HG02973 (cell line): Measurements from ENCODE around the gene ANKRD9.
A peak's percentile ranks its signal among the peaks of the same experiment; 100 is the strongest.
"Not testable (repeated sequence)": the region's sequence is repeated elsewhere in the genome, so short reads cannot be mapped to it uniquely, and the experiment has no call there.

Experiments used
- ATAC-seq: cut with Tn5 transposase; IDR thresholded peaks from one replicate; pipeline ENCODE4 v1.9.1; 2021; ENCODE audit warnings: moderate library complexity; ENCODE audit not compliant: unreplicated experiment

The ANKRD9 gene

DNA sequence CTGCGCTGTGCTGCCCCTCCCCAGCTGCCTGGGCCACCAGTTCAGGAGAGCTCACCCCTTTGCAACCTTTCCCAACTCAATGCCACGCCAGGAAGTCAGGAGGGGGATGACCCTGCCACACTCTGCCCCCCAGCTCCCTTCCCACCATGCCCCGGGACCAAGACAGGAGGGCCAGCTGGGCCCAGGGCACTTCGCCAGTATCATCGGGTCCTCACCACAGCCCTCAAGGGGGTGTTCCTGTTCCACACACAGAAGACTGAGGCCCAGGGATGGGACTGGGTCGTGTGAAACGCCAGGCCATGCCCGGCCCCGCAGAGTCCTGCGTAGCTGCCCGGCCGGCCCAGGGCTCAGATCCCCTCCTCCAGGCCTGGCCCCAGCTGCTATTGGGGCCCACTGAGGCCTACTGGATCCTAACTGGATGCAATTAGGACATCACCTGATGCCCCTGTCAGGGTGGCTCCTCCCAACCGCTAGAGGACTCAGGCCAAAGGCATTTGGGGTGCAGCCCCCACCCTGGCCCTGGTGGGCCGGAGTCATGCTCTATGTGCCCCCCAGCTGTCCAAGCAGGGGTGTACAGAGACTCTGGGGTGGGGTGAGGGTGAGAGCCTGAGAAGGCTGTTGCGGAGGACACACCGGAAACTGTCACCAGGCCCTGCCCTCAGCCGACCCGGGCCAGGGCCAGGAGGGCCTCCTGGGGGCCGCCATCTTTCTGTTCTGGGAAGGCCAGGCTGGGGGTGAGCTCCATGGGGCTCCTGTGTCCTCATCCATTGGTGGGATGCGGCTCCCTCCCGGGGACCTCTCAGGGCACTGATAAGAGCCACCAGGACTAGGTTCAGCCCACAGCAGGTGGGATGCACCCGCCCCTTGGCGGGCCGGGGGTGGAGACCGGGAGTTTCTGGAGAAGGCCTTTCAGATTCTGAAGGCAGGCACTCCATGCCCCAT lies 29.3 kb upstream of the ANKRD9 start:
- no peak for ATAC-seq

DNA sequence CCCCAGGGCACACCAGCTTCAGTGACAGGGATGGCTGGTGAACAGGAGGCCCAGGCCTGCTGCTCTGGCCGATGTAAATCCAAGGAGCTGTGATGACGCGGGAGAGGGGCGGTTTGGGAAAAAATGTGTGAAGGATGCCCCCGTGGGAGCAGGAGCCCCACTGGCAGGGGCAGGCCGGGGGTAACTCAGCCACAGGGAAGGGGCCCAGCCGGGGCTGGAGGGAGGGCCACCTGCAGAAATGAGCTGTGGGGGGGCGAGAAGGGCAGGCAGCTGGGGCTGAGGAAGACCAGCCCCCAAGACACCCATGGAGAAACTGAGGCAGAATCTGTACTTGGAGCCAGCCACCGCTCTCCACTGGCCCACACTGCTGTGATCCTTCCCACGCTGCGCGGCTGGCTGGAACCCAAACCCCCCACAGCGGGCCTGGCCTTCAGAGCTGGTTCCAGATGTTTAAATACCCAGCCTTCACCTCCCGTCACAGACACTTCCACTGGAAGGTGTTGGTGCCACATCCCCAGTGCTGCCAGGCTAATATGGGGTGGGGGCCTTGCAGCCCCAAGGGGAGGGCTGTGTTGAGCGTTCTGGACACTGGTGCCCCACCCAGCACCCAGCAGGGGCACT lies 28.5 kb upstream of the ANKRD9 start:
- no peak for ATAC-seq

DNA sequence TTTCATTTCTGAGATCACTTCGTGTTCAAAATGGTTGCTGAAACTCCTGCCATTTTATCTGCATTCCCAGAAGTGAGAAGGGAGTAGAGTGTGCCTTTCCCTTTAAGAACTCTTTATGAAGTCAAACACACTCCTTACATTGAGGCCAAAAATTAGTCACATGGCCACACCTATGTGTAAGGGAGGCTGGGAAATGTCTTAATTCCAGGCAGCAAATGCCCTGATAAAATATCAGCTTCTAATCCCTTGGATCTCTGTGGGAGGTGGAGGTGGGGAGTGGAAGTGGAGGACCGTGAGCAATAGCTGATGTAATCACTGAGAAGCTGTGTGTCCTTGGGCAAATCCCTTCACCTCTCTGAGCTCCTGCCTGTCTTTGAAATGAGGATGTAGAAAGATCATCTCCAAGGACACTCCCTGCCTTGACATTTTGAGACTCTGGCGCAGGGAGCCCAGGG lies 22.7 kb upstream of the ANKRD9 start:
- ATAC-seq, result no peak

DNA sequence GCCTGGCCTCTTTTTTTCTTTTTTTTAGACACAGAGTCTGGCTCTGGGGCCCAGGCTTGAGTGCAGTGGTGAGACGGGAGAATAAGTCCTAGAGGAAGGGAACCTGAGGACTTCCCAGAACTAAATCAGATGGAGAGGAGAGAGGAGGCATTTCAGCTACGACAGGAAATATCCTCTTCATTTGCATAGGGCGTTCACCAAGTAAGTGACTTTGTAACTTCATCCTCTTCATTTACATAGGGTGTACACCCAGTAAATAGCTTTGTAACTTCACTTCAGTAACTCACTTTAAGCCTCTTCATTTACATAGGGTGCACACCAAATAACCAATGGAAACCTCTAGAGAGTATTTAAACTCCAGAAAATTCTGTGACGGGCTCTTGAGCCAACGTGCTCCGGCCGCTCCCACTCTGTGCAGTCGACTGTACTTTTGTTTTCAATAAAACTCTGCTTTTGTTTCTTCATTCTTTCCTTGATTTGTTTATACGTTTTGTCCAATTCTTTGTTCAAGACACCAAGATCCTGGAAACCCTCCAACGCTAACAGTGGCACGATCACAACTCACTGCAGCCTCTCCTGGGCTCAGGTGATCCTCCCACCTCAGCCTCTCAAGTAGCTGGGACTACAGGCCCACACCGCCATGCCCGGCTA lies 21.4 kb upstream of the ANKRD9 start:
- no peak for ATAC-seq

DNA sequence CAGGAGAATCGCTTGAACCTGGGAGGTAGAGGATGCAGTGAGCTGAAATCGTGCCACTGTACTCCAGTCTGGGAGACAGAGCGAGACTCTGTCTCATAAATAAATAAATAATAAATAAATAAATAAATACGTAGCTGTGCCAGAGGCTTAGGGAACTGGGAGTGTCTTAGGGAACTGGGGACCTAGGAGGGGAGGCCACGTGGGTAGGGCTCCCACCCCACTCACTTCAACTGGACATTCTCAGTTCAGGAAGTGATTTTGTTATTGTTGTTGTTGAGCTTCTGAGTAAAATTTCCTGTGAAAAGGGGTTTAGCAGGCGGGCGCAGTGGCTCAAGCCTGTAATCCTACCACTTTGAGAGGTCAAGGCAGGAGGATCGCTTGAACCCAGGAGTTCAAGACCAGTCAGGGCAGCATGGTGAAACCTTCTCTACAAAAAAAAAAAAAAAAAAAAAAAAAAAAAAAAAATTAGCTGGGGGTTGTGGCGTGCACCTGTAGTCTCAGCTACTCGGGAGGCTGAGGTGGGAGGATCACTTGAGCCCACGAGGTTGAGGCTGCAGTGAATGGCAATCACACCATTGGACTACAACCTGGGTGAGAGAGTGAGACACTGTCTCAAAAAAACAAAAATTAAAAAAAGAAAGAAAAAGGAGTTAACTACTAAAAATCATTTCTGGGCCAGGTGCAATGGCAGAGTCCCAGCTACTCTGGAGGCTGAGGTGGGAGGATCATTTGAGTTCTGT lies 19.0 kb upstream of the ANKRD9 start:
- no peak for ATAC-seq

DNA sequence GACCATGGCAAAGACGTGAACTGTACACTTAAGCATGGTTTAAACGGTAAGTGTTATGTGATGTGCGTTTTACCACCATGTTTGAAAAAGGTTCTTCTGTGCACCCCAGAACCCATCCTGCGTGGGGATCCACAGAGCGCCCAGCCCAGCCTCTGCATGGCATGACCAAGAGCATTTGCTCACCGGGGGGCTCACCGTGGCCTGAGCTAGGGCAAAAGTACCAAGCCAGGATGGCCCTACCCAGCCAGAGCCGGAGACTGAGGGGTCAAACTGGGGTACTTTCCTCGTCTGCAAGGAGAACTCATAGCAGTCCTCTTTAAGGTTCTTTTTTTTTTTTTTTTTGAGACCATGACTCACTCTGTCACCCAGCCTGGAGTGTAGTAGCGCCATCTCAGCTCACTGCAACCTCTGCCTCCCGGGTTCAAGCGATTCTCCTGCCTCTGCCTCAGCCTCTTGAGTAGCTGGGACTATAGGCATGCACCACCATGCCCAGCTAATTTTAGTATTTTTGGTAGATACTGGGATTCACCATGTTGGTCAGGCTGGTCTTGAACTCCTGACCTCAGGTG lies 16.4 kb upstream of the ANKRD9 start:
- ATAC-seq, result no peak

DNA sequence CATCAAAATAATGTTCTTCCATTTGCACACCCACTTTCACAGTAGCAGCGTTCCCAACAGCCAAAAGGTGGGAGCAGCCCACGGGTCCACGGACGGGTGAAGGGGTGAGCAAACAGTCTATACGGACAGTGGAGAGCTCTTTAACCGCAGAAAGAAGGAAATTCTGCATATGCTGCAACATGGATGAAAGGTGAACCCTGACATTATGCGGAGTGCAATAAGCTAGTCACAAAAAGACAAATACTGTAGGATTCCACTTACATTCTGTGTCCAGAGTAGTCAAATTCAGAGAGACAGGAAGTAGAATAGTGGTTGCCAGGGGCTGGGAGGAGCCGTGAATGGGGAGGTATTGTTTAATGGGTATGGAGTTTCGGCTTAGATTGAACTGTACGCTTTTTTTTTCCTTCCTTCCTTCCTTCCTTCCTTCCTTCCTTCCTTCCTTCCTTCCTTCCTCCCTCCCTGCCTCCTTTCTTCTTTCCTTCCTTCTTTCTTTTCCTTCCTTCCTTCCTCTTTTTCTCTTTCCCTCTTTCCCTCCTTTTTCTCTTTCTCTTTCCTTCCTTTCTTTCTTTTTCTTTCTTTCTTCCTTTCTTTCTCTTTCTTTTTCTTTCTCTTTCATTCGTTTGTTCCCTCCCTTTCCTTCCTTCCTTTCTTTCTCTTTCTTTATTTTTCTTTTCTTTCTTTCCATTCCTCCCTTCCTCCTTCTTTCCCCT lies 15.8 kb upstream of the ANKRD9 start:
- no peak for ATAC-seq

DNA sequence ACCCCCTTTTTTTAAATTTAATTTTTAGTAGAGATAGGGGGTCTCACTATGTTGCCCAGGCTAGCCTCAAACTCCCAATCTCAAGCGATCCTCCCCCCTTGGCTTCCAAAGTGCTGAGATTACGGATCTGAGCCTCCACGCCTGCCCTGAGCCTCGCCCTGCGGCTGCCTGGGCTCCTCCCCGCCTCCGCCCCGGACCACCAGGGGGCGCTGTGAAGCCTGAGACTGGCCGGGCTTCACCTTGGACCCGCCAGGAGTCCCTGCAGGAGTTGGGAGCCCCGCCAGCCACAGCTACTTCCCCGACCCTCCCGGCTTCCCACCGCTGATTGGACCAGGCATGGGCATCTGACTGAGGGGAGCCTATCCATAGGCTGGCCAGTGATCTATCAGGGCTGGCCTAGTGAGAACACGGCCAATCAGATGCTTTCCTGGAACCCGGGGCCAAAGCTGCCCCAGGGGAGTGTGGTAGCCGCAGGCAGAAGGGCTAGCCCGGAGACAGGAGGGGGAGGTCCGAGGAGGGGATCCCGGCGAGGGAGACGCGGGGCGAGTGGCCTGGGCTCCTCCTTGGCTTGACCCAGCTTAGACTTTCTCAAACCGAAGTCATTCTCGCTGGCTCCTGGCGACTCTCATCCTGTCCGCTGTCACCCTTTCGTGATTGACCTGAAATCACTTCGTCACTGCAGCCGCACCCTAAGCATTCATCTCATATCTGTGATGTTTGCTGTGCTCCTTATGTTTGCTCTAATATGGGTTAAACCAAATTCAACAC lies 15.1 kb upstream of the ANKRD9 start:
- ATAC-seq, result peak; percentile 95

DNA sequence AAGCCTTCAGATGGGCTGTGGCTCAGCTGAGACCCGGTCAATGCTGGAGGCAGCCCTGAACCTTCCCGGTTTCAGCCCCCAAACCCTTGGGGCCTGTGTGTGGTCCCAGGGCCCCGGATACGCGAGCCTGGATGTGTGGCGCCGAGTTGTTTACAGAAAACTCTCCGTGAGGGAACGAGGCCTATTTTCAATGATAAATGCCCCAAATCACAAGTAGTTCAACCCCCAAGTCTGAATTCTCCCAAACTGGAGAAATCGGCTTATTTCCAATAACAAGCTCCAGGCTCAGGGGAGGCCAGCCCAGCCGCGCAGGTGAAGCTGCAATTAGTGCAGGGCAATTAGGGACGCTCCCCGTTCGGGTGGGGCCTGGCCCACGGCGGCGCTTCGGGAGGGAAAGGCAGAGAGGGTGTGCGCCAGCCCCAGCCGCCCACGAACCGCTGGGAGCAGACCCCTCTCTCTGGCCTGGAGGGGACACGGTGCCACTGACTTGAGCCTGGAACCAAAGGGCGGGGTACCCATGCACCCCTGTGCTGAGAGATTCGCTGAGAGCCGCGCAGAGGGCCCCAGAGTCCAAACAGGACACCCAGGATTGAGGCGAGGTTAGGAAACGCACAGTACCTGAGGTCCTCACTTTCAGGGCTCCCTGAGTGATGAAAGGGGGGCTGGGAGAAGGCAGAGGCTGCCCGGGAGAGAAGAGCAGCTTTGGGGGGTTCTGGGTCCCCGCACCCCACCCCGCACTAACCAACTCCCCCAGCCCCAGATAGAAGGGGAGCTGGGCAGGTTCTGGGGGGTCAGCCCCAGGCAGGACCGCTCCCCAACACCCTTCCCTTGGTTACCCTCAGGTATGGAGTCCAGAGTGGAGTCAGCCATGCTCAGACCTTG lies 14.2 kb upstream of the ANKRD9 start:
- peak; percentile 1 for ATAC-seq

DNA sequence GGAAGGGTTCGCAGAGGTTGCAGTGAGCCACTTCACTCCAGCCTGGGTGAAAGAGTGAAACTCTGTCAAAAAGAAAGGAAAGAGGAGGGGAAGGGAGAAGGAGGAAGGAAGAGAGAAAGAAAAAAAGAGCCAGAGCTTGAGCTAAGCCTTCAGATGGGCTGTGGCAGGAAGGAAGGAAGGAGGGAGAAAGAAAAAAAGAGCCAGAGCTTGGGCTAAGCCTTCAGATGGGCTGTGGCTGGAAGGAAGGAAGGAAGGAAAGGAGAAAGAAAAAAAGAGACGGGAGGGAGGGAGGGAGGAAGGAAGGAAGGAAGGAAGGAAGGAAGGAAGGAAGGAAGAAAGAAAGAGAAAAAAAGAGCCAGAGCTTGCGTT lies 13.6 kb upstream of the ANKRD9 start:
- ATAC-seq, result no peak

DNA sequence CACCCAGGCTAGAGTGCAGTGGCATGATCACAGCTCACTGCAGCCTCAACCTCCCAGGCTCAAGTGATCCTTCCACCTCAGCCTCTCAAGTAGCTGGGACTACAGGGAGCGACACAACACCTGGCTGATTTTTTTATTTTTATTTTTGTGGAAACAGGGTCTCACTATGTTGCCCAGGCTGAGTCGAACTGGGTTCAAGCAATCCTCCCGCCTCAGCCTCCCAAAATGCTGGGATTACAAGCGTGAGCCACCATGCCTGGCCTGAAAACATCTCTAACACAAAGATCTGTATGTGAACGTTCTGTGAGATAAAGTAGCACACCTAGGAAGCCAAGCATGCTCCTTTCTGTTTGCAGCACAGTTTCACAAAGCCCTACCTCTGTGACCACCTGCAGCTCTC lies 10.1 kb upstream of the ANKRD9 start:
- not testable (repeated sequence) for ATAC-seq

DNA sequence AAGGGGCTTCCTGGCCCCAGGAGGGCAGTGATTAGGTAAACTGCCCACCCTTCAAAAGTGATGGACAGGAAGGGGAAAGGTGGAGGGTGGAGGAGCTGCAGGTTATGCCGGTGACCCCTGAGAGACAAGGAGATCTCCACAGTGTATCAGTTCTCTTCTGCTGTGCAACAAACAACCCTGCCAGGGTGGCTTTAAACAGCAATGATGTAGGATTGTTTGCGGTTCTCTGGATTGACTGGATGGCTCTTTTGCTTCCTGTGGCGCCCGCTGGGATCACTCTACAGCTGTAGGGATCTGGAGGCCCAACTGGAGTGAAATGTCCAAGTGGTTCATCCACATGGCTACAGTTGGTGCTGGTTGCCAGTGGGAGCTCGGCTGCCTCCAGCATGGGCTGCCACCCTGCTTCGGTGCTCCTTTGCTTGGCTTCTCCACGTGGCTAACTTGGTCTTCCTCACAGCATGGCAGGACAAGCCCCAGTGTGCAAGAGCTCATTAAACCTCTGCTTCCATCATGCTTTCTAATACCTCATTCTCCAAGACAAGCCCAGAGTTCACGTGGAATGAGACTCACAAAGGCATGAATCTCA lies 8.6 kb upstream of the ANKRD9 start:
- no peak for ATAC-seq

DNA sequence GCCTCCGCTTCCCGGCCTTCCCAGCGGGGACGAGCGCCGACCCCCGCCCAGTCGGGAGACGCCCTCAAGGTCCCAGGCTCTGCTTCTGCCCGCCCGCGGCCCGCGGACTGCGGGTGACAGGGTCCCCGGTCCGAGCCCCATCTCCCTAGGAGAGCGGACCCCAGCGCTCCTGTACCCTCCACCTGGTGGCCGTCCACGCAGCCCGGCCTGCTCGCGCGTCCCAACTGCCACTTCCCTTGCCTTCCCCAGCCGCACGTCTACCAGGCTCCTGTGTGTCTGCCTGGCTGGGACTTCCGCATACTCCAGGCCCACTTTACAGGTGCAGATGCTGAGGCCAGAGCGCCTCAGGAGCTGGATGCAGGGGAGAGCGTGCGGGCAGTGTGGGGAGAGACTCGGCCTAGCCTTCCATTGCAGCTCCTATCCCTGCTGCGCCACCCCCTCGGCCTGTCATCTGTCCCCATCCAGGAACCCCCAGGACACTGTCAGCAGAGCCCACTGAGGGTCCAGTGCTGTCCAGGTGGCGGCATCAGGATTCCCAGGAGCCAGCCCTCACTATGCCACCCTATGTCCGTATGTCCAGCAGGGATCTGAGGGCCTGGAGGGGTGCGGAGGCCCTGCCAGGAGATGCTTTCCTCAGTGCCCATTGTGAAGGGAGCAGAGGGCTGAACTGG lies 8.0 kb upstream of the ANKRD9 start:
- ATAC-seq, result no peak

DNA sequence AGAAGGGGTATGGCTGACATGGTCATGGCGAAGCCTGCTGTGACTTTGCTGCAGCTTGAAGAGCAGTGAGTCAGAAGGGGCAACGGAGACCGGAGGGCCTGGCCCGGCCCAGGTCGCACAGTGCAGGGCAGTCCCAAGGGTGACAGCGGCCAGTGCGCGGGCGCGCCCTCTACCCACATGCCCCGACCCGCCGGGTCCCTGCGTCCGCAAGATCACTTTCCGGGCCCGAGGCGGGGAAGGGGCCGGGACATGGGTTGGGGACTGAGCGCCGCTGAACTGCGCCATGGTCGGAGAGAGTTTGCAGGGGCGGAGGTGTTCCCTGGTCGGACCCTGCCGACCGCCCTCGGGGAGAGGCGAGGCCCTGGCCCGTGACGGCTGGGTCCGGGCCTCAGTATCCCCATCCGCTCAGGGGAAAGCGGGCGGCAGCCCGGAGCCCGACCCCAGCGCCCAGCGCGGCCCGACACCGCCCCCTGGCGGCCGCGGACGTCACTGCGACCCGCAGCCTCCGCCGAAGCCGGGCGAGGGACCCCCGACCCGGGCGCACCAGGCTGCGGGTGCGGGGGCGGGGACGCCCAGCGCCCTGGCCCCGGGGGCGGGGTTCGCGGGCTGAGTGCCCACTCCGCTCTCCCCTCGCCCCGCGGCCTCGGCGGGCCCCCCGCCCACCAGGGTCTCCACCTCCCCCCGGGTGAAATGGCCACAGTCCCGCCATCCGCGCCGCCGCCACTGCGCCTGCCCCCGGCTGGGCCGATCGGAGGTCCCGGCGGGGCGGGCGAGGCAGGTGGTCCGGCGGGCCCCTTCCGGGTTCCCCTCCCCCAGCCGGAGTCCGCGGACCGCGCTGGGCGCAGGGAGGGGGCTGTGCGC lies 7.2 kb upstream of the ANKRD9 start:
- ATAC-seq, result no peak

DNA sequence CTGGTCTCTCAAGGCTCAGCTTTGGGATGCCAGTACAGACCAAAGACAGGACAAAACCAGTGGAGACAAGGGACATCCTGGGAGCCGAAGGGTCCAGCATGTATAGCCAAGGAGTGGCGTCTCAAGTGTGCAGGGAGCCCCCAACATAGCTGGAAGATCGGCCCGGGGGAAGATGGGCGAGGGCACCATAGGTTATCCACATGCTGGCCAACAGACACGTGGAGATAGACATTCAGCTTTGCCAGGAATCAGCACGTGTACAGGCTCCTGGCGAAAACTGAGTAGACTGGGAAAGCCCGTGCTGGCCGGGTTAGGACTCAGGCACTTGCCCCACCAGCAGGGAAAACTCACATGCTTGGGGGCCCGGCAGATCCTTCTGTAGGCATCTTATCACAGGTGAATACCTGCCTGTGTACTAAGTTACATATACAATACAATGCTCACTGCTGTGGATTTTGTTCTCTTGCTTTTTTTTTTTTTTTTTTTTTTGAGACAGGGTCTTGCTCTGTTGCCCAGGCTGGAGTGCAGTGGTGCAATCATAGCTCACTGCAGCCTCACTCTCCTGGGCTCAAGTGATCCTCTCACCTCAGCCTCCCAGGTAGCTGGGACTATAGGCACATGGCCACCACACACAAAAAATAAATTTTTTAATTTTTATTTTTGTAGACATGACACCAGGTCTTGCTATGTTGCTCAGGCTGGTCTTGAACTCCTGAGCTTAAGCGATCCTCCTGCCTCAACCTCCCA lies 5.6 kb upstream of the ANKRD9 start:
- no peak for ATAC-seq
